GM18498 (cell line): ENCODE data around the gene ARMC10.
"Not testable (repeated sequence)": the region's sequence is repeated elsewhere in the genome, so short reads cannot be mapped to it uniquely, and the experiment has no call there.

Experiments
- ATAC-seq: cut with Tn5 transposase; IDR thresholded peaks from one replicate; pipeline ENCODE4 v1.9.1; 2021; ENCODE audit warnings: mild to moderate bottlenecking, moderate library complexity; ENCODE audit not compliant: unreplicated experiment

The ARMC10 gene

DNA sequence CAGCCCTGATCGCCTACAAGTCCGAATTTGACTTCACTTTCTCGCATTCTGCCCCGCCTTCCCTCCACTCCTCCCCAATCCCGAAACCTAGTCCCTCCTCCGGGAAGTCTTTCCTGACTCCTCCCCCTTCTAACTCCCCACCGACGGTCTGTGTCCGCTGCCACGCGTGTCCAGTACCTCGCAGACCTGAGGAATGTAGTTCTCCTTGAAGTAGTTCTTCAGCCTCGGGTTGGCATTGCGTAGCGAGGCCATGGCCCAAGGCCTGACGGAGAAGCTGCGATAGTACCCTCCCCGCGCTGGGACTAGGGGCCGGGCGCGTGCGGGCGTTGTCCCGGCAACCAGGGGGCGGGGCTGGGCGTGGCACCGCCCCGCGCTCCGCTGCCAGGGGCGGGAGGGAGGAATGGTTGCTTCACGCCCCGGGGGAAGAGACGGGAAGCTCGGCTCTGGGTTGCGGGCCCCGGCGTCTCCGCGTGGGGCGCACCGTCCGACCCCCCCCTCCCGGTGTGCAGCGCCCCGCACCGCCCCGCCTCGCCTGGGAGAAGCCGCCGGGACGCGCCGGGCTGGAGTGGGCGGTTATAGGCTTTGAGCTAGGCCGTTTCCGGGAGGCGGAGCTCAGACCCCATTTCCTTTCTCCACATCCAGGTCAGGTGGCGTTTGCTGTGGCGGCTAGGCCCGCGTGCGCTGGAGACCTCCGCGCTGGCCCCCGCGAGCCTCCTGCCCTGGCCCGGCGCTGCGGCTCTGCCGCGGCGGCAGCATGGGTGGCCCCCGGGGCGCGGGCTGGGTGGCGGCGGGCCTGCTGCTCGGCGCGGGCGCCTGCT lies at the start of gene ARMC10, which contains the start of gene FBXL13:
ARMC10 (plus strand) TSS at position 622 of the 818 bp plus-strand sequence; CDS start at position 755, 133 bp downstream.
FBXL13 (minus strand) TSS at position 278 of the 818 bp plus-strand sequence.
- peak; percentile 93 for ATAC-seq

DNA sequence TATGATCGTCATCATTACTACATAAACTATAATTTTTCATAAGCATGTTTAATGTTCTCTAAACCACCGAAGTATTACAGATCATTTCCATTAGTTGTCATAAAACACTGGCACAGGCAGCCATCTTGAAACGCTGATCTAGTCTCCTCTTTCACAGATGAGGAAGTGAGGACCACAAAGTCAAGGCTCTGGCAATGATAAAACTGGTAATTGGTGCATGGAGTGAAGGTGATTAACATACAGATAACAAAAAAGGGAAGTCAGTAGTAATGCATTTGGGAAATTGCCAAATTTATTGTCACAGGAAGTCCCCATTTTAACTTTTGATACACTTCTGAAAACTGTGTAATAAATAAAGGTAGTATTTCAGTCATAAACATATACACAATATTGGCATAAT lies 49.6 kb upstream of the ARMC10 start:
- ATAC-seq = no peak

DNA sequence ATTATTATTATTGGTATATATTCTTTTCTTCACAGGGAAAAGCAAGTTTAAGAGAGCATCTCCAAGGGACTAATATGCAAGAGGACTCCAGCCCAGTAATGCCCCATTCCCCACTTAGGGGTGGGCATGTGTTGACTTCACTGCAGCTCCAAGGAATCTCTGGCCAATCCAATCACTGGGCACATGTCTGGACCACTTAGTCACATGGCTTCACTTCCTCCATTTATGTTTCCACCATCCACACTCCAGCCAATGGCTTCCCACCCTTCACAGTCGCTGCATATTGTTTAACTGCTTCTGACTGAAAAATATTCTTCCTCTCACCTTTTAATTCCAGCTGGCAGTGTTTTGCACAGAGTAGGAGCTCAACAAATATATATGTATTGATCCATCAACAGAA lies 43.9 kb upstream of the ARMC10 start:
- ATAC-seq = no peak

DNA sequence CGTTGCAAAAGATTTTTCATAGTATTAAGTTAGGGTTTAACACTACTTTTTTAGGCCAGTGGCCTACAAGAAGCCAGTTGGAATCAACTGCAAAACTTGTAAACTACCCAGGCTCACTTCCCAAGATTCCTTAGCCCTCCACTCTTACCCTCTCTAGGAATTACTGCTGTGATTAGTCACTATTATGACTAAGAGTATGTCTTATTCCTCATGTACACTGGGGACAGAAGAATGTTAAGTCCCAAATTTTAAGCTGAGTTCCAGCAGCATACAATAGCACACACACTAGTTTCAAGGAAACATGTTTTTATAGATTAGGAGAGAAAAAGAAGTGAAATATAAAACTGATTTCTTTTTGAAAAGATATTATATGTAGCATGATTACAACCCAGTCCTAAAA lies 43.2 kb upstream of the ARMC10 start:
- no peak for ATAC-seq

GRCh38 chr7:103034318-103034717 lies 40.6 kb upstream of the ARMC10 start:
- not testable (repeated sequence) for ATAC-seq

DNA sequence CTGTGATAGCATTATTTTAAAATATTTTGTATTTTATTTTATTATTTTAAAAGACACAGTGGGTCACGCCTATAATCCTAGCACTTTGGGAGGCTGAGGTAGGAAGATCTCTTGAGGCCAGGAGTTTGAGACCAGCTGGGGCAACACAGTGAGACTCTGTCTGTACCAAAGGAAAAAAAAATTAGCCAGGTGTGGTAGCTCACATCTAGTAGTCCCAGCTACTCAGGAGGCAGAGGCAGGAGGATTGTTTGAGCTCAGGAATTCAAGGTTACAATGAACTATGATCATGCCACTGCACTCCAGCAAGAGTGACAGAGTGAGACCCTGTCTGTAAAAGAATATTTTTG lies 37.5 kb upstream of the ARMC10 start:
- ATAC-seq = no peak

DNA sequence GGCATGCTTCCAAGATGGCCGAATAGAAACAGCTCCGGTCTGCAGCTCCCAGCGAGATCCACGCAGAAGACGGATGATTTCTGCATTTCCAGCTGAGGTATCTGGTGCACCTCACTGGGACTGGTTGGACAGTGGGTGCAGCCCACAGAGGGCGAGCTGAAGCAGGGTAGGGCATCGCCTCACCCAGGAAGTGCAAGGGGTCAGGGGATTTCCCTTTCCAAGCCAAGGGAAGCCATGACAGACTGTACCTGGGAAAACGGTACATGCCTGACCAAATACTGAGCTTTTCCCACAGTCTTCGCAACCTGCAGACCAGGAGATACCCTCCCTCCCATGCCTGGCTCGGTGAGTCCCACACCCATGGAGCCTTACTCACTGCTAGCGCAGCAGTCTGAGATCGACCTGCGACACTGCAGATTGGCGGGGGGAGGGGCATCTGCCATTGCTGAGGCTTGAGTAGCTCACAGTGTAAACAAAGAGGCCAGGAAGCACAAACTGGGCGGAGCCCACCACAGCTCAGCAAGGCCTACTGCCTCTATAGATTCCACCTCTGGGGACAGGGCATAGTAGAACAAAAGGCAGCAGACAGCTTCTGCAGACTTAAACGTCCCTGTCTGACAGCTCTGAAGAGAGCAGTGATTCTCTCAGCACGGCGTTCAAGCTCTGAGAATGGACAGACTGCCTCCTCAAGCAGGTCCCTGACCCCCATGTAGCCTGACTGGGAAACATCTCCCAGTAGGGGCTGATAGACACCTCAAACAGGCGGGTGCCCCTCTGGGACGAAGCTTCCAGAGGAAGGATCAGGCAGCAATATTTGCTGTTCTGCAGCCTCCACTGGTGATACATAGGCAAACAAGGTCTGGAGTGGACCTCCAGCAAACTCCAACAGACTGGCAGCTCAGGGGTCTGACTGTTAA lies 36.9 kb upstream of the ARMC10 start:
- not testable (repeated sequence) for ATAC-seq

- not testable (repeated sequence) for ATAC-seq
These were observed 33.1 kb upstream of the ARMC10 start for GRCh38 chr7:103041815-103042214.

- ATAC-seq = no peak
These were observed 26.1 kb upstream of the ARMC10 start for GRCh38 chr7:103048833-103049232.

- ATAC-seq = no peak
These were observed 23.4 kb upstream of the ARMC10 start for GRCh38 chr7:103051519-103051918.

GRCh38 chr7:103056006-103056405 lies 18.9 kb upstream of the ARMC10 start:
- ATAC-seq = not testable (repeated sequence)

DNA sequence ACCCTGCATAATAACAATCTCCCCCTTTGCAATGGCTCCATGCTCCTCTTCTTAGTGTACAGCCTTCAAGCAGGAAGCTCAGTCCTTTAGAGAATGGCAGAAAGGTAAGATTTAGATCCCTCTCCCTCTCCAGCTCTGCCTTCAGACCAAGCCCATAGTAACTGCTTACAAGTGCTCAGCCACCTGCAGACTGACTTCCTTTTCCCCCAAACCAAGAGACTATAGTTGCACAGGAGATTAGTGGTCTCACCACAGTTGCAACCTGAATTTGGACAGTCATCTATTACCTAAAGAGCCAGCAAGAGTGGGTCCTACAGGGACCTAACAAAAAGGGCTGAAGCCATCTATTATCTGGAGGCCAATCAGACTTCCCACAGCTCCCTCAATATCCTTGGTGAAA lies 16.8 kb upstream of the ARMC10 start:
- ATAC-seq = no peak

GRCh38 chr7:103059471-103059870 lies 15.5 kb upstream of the ARMC10 start:
- ATAC-seq = no peak

- ATAC-seq = no peak
These were observed 11.0 kb upstream of the ARMC10 start for GRCh38 chr7:103063895-103064294.

- ATAC-seq = peak; percentile 78
These were observed 9.3 kb upstream of the ARMC10 start for GRCh38 chr7:103065667-103066066.

DNA sequence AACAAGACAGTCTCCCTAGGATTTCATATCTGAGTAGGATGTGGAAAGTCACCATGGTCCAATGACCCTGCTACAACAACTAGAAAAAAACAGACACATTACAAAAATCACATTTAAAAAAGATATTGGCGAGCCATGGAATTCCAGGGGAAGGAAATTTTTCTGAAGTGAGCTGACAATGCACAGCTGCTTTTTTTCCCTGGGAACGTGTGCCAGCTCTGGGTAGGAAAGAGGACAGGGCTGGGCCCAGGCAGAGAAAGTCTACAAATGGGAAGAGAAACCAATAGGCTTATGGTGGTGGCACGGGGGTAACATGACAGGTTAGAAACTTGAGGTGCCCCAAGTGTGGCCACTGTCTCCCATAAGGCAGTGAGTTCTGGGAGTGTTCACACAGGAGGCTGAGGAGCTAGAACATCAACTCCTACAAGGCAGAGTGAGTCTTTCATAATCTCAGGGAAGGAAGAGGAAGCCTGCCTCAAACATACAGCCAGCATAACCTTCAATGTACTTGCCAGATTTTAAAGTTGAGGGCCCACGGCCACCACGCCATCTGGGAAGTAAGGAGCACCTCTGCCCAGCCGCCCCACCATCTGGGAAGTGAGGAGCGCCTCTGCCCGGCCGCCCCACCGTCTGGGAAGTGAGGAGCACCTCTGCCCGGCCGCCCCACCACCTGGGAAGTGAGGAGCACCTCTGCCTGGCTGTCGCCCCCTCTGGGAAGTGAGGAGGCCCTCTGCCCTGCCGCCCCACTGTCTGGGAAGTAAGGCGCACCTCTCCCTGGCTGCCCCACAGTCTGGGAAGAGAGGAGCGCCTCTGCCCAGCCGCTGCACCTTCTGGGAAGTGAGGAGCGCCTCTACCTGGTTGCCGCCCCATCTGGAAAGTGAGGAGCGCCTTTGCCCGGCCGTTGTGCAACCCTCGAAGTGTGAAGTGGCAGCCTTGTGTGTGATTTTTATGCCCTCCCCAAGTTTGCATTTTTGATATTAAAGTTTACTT lies 6.2 kb upstream of the ARMC10 start:
- ATAC-seq = no peak

DNA sequence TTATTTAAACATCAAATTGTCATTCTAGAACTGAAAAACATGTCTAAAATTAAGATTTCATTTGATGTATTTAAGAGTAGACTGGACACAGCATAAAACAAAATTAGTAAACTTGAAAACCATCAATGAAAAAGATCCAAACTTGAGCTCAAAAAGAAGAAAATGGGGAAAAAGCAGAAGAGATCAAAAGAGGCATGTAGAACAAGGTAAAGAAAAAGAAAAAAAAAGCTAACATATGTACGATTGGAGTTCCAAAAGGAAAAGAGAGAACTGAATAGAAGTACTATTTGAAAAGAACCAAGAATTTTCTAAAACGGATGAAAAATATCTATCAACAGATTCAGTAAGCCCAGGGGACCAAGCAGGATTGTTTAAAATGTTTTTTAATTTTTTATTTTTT lies 3.9 kb upstream of the ARMC10 start:
- ATAC-seq = no peak

GRCh38 chr7:103073989-103074518 lies 886 bp upstream of the ARMC10 start:
- ATAC-seq = no peak

DNA sequence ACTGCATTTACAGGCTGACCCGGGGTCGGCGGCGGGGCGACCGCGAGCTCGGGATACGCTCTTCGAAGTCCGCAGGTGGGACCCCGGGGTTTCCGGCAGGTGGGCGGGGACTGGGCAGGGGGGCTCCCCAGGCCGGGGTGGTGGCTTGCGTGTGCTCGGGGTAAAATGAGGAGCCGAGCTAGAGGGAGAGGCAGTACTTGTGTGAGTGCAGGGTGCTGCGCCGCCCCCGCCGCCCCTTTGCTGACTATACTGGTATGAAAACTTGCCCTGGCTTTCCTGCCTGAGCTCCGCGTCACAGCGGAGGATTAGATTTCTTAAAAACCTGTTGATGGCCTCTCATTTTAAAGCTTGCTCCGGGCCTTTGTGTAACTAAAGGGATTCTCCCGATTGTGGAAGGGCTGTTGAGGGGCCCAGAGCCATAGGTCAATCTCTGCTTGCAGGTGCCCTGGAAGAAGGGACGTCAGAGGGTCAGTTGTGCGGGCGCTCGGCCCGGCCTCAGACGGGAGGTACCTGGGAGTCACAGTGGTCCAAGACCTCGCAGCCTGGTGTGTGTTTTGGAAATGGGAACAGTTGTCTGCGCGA lies 488 bp downstream of the ARMC10 start:
- peak; percentile 50 for ATAC-seq

- no peak for ATAC-seq
These were observed 1.8 kb downstream of the ARMC10 start for GRCh38 chr7:103076764-103077163.
